Sigmoid colon (tissue), 4 donors: Measurements from ENCODE around the gene DZIP1.

Experiments used
- CTCF ChIP-seq, 4 experiments: fragments of 450-650 bp in 3 of 4; fragments of 200-600 bp in 1 of 4; IDR thresholded peaks; one replicate each; pipeline ENCODE4 v1.5.1; 2016 to 2019; ENCODE audit warnings: antibody characterized with exemption in 4 of 4, mild to moderate bottlenecking in 3 of 4, moderate library complexity in 2 of 4
- EP300 ChIP-seq, 4 donors: sonication (generic); formaldehyde crosslinking; IDR thresholded peaks; one replicate each; pipeline ENCODE4 v1.6.1; 2017; ENCODE audit warnings: antibody characterized with exemption in 4 of 4
- POLR2A ChIP-seq, 2 donors: fragments of 450-650 bp; IDR thresholded peaks; one replicate each; pipeline ENCODE4 v1.6.1; 2016; ENCODE audit warnings: antibody characterized with exemption in 2 of 2, mild to moderate bottlenecking in 2 of 2, moderate library complexity in 2 of 2
- POLR2AphosphoS5 ChIP-seq, 4 donors: sonication (generic); formaldehyde crosslinking; IDR thresholded peaks; one replicate each; pipeline ENCODE4 v1.6.1; 2017; ENCODE audit warnings: antibody characterized with exemption in 4 of 4

DNA sequence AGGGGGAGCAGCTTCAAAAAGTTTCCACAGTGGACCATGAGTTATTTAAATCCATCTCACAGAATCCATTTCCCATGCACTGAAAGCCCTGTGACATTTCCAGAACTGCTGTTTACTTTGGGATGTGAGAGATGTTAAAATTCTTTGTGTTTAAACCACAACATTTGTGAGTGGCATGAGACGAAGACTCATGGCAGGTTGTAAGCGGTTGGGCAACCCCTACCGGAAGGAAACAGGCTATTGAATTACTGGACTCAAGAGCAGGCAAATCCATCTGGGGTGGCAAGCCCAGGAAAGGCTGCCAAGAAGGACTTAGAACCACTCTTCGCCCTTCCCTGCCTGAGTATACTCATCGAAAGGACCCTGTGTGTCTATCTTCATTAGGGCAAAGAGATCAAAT is 114.3 kb downstream of the DZIP1 start:
- TF ChIP-seq CTCF (IDR thresholded peaks at IDR 0.05) (no peak), POLR2AphosphoS5 (IDR thresholded peaks at IDR 0.05) (no peak), POLR2A (IDR thresholded peaks at IDR 0.05) (no peak), EP300 (IDR thresholded peaks at IDR 0.05) (no peak)
